ENCODE results near the gene PRMT5.

DNA sequence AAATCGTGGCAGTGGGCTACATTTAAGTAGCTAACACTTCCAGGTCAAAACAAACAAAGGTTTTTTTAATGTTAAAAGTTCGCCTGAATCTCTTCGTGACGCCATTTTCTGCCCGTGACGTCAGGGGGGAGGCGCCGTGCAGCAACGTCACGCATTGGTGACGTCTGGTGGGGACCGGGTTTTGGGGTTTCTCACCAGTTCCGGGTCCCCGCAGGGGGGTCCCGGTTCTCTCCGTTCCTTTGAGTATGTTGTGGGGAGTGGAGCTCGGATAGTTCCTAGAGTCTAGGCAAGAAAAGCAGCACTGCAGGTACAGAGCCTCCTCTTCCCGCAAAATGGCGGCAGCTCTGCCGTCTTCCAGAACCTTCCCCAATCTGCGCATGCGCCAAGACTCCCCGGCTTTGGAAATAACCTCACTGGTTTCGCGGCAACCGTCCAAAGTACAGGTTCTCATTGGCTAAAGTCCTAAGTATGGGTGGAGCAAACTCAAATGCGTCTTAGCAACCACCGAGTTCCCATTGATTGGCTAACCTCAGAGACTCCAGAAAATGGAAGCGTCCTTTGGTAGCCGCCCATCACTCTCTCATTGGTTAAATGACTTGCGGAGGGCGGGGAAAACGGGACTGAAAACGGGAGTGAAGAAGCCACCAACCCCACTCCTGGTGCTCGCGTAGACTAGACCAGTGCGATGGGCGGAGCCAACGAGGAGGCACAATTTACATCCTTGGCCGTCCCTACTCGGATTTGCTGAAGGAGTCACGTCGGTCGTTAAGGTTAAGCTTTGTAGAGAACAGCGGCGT lies 10.2 kb downstream of the PRMT5 start, which contains the start of gene RBM23:
- TF ChIP-seq POLR2A (IDR thresholded peaks at IDR 0.05; ENCODE audit: low read length) (peak; percentile 92), GATA1 (IDR thresholded peaks at IDR 0.05; ENCODE audit: low read depth, low read length) (no peak)

All from erythroblast (primary cell).